OCI-LY3 (cell line): ENCODE measurements around the gene DHRSX.

ENCODE experiments used
- CTCF ChIP-seq: fragments of 200-600, 300-600 bp; sonication (generic); IDR thresholded peaks from 2 replicates; pipeline ENCODE4 v1.5.1; 2014; ENCODE audit warnings: antibody characterized with exemption, low read length, low read depth
- EZH2phosphoT487 ChIP-seq: fragments of 200-600 bp; shearing (Covaris generic); IDR thresholded peaks from 2 replicates; pipeline ENCODE4 v1.6.1; 2018; ENCODE audit warnings: antibody characterized with exemption, mixed run types, low read depth

- no peak for TF ChIP-seq CTCF
- no peak for TF ChIP-seq EZH2phosphoT487
Observed at GRCh38 chrX:2498781-2499302, 1.9 kb downstream of the DHRSX start.
